Loucy (cell line): ENCODE data around the gene SPEF2.

ENCODE experiments used
- H2AFZ ChIP-seq: fragments of 200-600 bp; sonication (generic); 2 replicates; pipeline ENCODE4 v1.6.0; 2016; ENCODE audit warnings: antibody characterized with exemption, mild to moderate bottlenecking, low read length, moderate library complexity
- H3F3A ChIP-seq: fragments of 200-600 bp; 2 replicates; pipeline ENCODE4 v1.6.0; 2016; ENCODE audit warnings: antibody characterized with exemption, low read depth, mild to moderate bottlenecking
- H3K27me3 ChIP-seq: fragments of 200-600 bp; sonication (generic); 2 replicates; pipeline ENCODE4 v1.6.1; 2014; ENCODE audit warnings: low read length, mild to moderate bottlenecking; ENCODE audit not compliant: insufficient read depth, poor library complexity, severe bottlenecking
- H3K36me3 ChIP-seq: fragments of 200-600 bp; sonication (generic); 2 replicates; pipeline ENCODE4 v1.6.1; 2016; ENCODE audit warnings: low read length; ENCODE audit not compliant: insufficient read depth
- H3K4me1 ChIP-seq: fragments of 200-600 bp; sonication (generic); 2 replicates; pipeline ENCODE4 v1.5.1; 2014; ENCODE audit warnings: low read length, mild to moderate bottlenecking; ENCODE audit not compliant: insufficient read depth, poor library complexity, severe bottlenecking
- H3K4me2 ChIP-seq: fragments of 200-600 bp; sonication (generic); 2 replicates; pipeline ENCODE4 v1.6.0; 2014; ENCODE audit warnings: antibody characterized with exemption, low read length, low read depth, mild to moderate bottlenecking; ENCODE audit not compliant: poor library complexity, severe bottlenecking
- H3K4me3 ChIP-seq: fragments of 200-600 bp; sonication (generic); 2 replicates; pipeline ENCODE4 v1.5.1; 2014; ENCODE audit warnings: low read length, mild to moderate bottlenecking, mixed read lengths; ENCODE audit not compliant: poor library complexity, severe bottlenecking
- H3K79me2 ChIP-seq: fragments of 200-600 bp; sonication (generic); 2 replicates; pipeline ENCODE4 v1.6.1; 2014; ENCODE audit warnings: low read length; ENCODE audit not compliant: insufficient read depth
- H3K9ac ChIP-seq: fragments of 200-600 bp; sonication (generic); 2 replicates; pipeline ENCODE4 v1.6.0; 2014; ENCODE audit warnings: mild to moderate bottlenecking, low read depth, low read length, moderate library complexity; ENCODE audit not compliant: poor library complexity, severe bottlenecking
- H3K9me2 ChIP-seq: fragments of 200-600 bp; sonication (generic); replicated peaks from 2 replicates; pipeline ENCODE4 v1.6.1; 2016; ENCODE audit warnings: low read depth, low read length, mixed read lengths
- H3K9me3 ChIP-seq: fragments of 200-600 bp; sonication (generic); 2 replicates; pipeline ENCODE4 v1.6.1; 2014; ENCODE audit warnings: mild to moderate bottlenecking, antibody characterized with exemption, low read length, low read depth; ENCODE audit not compliant: insufficient read depth
- H4K20me1 ChIP-seq: fragments of 200-600 bp; sonication (generic); 2 replicates; pipeline ENCODE4 v1.6.0; 2014; ENCODE audit warnings: antibody characterized with exemption, low read length, mild to moderate bottlenecking; ENCODE audit not compliant: insufficient read depth, poor library complexity, severe bottlenecking
- CTCF ChIP-seq: fragments of 200-600 bp; sonication (generic); conservative IDR thresholded peaks from 2 replicates; pipeline ENCODE4 v1.5.1; 2014; ENCODE audit warnings: mild to moderate bottlenecking, antibody characterized with exemption, low read length
- EZH2phosphoT487 ChIP-seq: fragments of 200-600 bp; IDR thresholded peaks from 2 replicates; pipeline ENCODE4 v1.6.1; 2018; ENCODE audit warnings: antibody characterized with exemption, mild to moderate bottlenecking, moderate library complexity, borderline replicate concordance

The SPEF2 gene

GRCh38 chr5:35822511-35822910 is 204.8 kb downstream of the SPEF2 start:
- no peak for TF ChIP-seq EZH2phosphoT487
- Histone ChIP-seq H4K20me1 (no peaks in the 10 kb centered on the region), H3K9ac (no peak overlapping the region), H3K36me3 (no peaks in the 10 kb centered on the region), H3K27me3 (no peaks in the 10 kb centered on the region), H3K4me1 (no peaks in the 10 kb centered on the region), H3K9me3 (no peaks in the 10 kb centered on the region), H3K9me2 (no peaks in the 10 kb centered on the region), H3K79me2 (no peaks in the 10 kb centered on the region), H3K4me2 (no peak overlapping the region), H2AFZ (no peak overlapping the region), H3K4me3 (no peak overlapping the region), H3F3A (no peaks in the 10 kb centered on the region)

- H4K20me1 ChIP-seq: no peaks in the 10 kb centered on the region
- no peaks in the 10 kb centered on the region for H3F3A ChIP-seq
- H3K27me3 ChIP-seq: no peaks in the 10 kb centered on the region
- H3K79me2 ChIP-seq: no peaks in the 10 kb centered on the region
- no peaks in the 10 kb centered on the region for H3K36me3 ChIP-seq
- TF ChIP-seq CTCF (no peak), EZH2phosphoT487 (no peak)
- no peak overlapping the region for H3K4me2 ChIP-seq
- H3K9ac ChIP-seq: no peak overlapping the region
- no peak overlapping the region for H2AFZ ChIP-seq
- H3K9me2 ChIP-seq: no peaks in the 10 kb centered on the region
- H3K4me3 ChIP-seq: no peak overlapping the region
- no peaks in the 10 kb centered on the region for H3K9me3 ChIP-seq
- no peaks in the 10 kb centered on the region for H3K4me1 ChIP-seq
Measured at GRCh38 chr5:35823347-35824098, 205.9 kb downstream of the SPEF2 start.

- Histone ChIP-seq H4K20me1 (no peaks in the 10 kb centered on the region), H2AFZ (no peak overlapping the region), H3K4me3 (no peak overlapping the region), H3F3A (no peaks in the 10 kb centered on the region), H3K79me2 (no peaks in the 10 kb centered on the region), H3K9ac (no peak overlapping the region), H3K27me3 (no peaks in the 10 kb centered on the region), H3K4me1 (no peaks in the 10 kb centered on the region), H3K36me3 (no peaks in the 10 kb centered on the region), H3K4me2 (no peak overlapping the region), H3K9me3 (no peaks in the 10 kb centered on the region), H3K9me2 (no peaks in the 10 kb centered on the region)
- TF ChIP-seq EZH2phosphoT487: no peak
- no peak for TF ChIP-seq CTCF
Measured at GRCh38 chr5:35826056-35826455, 208.4 kb downstream of the SPEF2 start.

GRCh38 chr5:35826554-35826953 is 208.9 kb downstream of the SPEF2 start:
- Histone ChIP-seq H4K20me1 (no peaks in the 10 kb centered on the region), H3K36me3 (no peaks in the 10 kb centered on the region), H3K9ac (no peak overlapping the region), H3F3A (no peaks in the 10 kb centered on the region), H3K9me2 (no peaks in the 10 kb centered on the region), H3K4me2 (no peak overlapping the region), H3K79me2 (no peaks in the 10 kb centered on the region), H2AFZ (no peak overlapping the region), H3K4me3 (no peak overlapping the region), H3K27me3 (no peaks in the 10 kb centered on the region), H3K4me1 (no peaks in the 10 kb centered on the region), H3K9me3 (no peaks in the 10 kb centered on the region)
- TF ChIP-seq CTCF: no peak
- TF ChIP-seq EZH2phosphoT487: no peak
